H9 (cell line): Measurements from ENCODE around the gene RASGRP3. TPM values are rescaled to one million over a fixed set of nuclear protein-coding genes. Genes with fewer than 3 reads are reported as not detected.

ENCODE experiments used
- DNase-seq: peaks from one replicate; pipeline ENCODE4 v3.0.0-alpha.2; 2017
- H2AFZ ChIP-seq: one replicate; pipeline ENCODE4 v1.6.1; 2013; ENCODE audit warnings: mild to moderate bottlenecking, low read length, control low read depth, moderate library complexity
- H2AK5ac ChIP-seq: 2 replicates; pipeline ENCODE4 v1.6.1; 2013; ENCODE audit warnings: low read length, control low read depth, mixed read lengths; ENCODE audit not compliant: insufficient read length
- H2BK120ac ChIP-seq: one replicate; pipeline ENCODE4 v1.6.1; 2013; ENCODE audit warnings: low read depth, mild to moderate bottlenecking, low read length, control low read depth, inconsistent platforms; ENCODE audit not compliant: poor library complexity, severe bottlenecking
- H2BK12ac ChIP-seq: 2 replicates; pipeline ENCODE4 v1.6.1; 2013; ENCODE audit warnings: low read length, control low read depth, mixed read lengths, low read depth; ENCODE audit not compliant: insufficient read length
- H2BK15ac ChIP-seq: 2 replicates; pipeline ENCODE4 v1.6.1; 2013; ENCODE audit warnings: low read depth, low read length, control low read depth
- H2BK20ac ChIP-seq: one replicate; pipeline ENCODE4 v1.6.1; 2013; ENCODE audit warnings: low read depth, mild to moderate bottlenecking, low read length, control low read depth, inconsistent platforms; ENCODE audit not compliant: poor library complexity, severe bottlenecking
- H2BK5ac ChIP-seq: 2 replicates; pipeline ENCODE4 v1.6.1; 2013; ENCODE audit warnings: low read length, control low read depth, mixed read lengths; ENCODE audit not compliant: insufficient read length
- H3K14ac ChIP-seq: 2 replicates; pipeline ENCODE4 v1.6.1; 2013; ENCODE audit warnings: low read length, control low read depth; ENCODE audit not compliant: insufficient read depth
- H3K18ac ChIP-seq: 2 replicates; pipeline ENCODE4 v1.6.1; 2013; ENCODE audit warnings: low read depth, mild to moderate bottlenecking, mixed read lengths, low read length, control low read depth; ENCODE audit not compliant: insufficient read length
- H3K23ac ChIP-seq: 2 replicates; pipeline ENCODE4 v1.6.1; 2013; ENCODE audit warnings: low read length, control low read depth, mixed read lengths, low read depth; ENCODE audit not compliant: insufficient read length
- H3K23me2 ChIP-seq: 2 replicates; pipeline ENCODE4 v1.6.1; 2013; ENCODE audit warnings: low read depth, mild to moderate bottlenecking, mixed read lengths, low read length, control low read depth; ENCODE audit not compliant: insufficient read length, poor library complexity, severe bottlenecking
- H3K27ac ChIP-seq: 2 replicates; pipeline ENCODE4 v1.5.1; 2013; ENCODE audit warnings: low read length, control low read depth, mixed read lengths, low read depth; ENCODE audit not compliant: insufficient read length
- H3K27me3 ChIP-seq: 2 replicates; pipeline ENCODE4 v1.6.1; 2013; ENCODE audit warnings: low read length, control low read depth, inconsistent platforms; ENCODE audit not compliant: insufficient read depth
- H3K4ac ChIP-seq: 2 replicates; pipeline ENCODE4 v1.6.1; 2013; ENCODE audit warnings: low read depth, mild to moderate bottlenecking, control low read depth, inconsistent platforms, low read length, moderate library complexity
- H3K4me1 ChIP-seq: 2 replicates; pipeline ENCODE4 v1.6.1; 2013; ENCODE audit warnings: low read length, control low read depth, inconsistent platforms; ENCODE audit not compliant: insufficient read depth
- H3K4me2 ChIP-seq: 2 replicates; pipeline ENCODE4 v1.6.1; 2013; ENCODE audit warnings: low read length, control low read depth, mixed read lengths; ENCODE audit not compliant: insufficient read length, insufficient read depth
- H3K56ac ChIP-seq: 2 replicates; pipeline ENCODE4 v1.6.1; 2013; ENCODE audit warnings: low read depth, mild to moderate bottlenecking, mixed read lengths, low read length, control low read depth; ENCODE audit not compliant: insufficient read length
- H3K79me1 ChIP-seq: 2 replicates; pipeline ENCODE4 v1.6.1; 2013; ENCODE audit warnings: low read depth, mild to moderate bottlenecking, moderate library complexity, low read length, control low read depth, inconsistent platforms; ENCODE audit not compliant: insufficient read depth, poor library complexity, severe bottlenecking
- H3K79me2 ChIP-seq: 2 replicates; pipeline ENCODE4 v1.6.1; 2013; ENCODE audit warnings: low read length, control low read depth, inconsistent platforms; ENCODE audit not compliant: insufficient read depth
- H3K9ac ChIP-seq: 2 replicates; pipeline ENCODE4 v1.6.1; 2013; ENCODE audit warnings: low read length, control low read depth, mixed read lengths; ENCODE audit not compliant: insufficient read length; ENCODE audit errors: extremely low read depth
- H3K9me3 ChIP-seq: one replicate; pipeline ENCODE4 v1.6.1; 2013; ENCODE audit warnings: low read depth, low read length, inconsistent platforms; ENCODE audit not compliant: control insufficient read depth
- H3T11ph ChIP-seq: one replicate; pipeline ENCODE4 v1.6.1; 2013; ENCODE audit warnings: mild to moderate bottlenecking, low read length, control low read depth, inconsistent platforms
- H4K20me1 ChIP-seq: one replicate; pipeline ENCODE4 v1.6.1; 2013; ENCODE audit not compliant: control insufficient read depth, insufficient read length, insufficient read depth
- H4K5ac ChIP-seq: 2 replicates; pipeline ENCODE4 v1.6.1; 2013; ENCODE audit warnings: low read depth, mild to moderate bottlenecking, mixed read lengths, low read length, control low read depth; ENCODE audit not compliant: insufficient read length
- H4K8ac ChIP-seq: replicated peaks from 2 replicates; pipeline ENCODE4 v1.6.1; 2013; ENCODE audit warnings: low read length, control low read depth, mixed read lengths, low read depth; ENCODE audit not compliant: insufficient read length
- H4K91ac ChIP-seq: 2 replicates; pipeline ENCODE4 v1.6.1; 2013; ENCODE audit warnings: low read depth, mild to moderate bottlenecking, moderate library complexity, mixed read lengths, low read length, control low read depth; ENCODE audit not compliant: insufficient read length
- H3K27ac Mint-ChIP-seq, 3 experiments: 2 replicates in 2 of 3; 3 replicates in 1 of 3; pipeline ENCODE4 v1.8.0; 2020 to 2021; ENCODE audit warnings: mixed read lengths in 3 of 3, mild to moderate bottlenecking in 1 of 3, moderate library complexity in 1 of 3
- H3K27me3 Mint-ChIP-seq: 2 replicates; pipeline ENCODE4 v1.8.0; 2021; ENCODE audit warnings: low read depth, mild to moderate bottlenecking, moderate library complexity, mixed read lengths
- H3K36me3 Mint-ChIP-seq, 3 experiments: 2 replicates in 2 of 3; 3 replicates in 1 of 3; pipeline ENCODE4 v1.8.0; 2020 to 2021; ENCODE audit warnings: low read depth in 3 of 3, mixed read lengths in 3 of 3; ENCODE audit not compliant: insufficient read depth in 1 of 3
- H3K4me1 Mint-ChIP-seq, 2 experiments: 2 replicates each; pipeline ENCODE4 v1.8.0; 2020; ENCODE audit warnings: mixed read lengths in 2 of 2
- H3K4me3 Mint-ChIP-seq, 2 experiments: 2 replicates in 1 of 2; 3 replicates in 1 of 2; pipeline ENCODE4 v1.8.0; 2020 to 2021; ENCODE audit warnings: mild to moderate bottlenecking in 2 of 2, mixed read lengths in 2 of 2, moderate library complexity in 1 of 2
- H3K9me3 Mint-ChIP-seq, 2 experiments: 2 replicates in 1 of 2; 3 replicates in 1 of 2; pipeline ENCODE4 v1.8.0; 2020; ENCODE audit warnings: mild to moderate bottlenecking in 2 of 2, mixed read lengths in 2 of 2, moderate library complexity in 1 of 2
- WGBS: extraction: QIAGEN DNeasy Blood & Tissue Kit; methylation state at CpG from one replicate; pipeline ENCODE4 v1.1.7; 2013; ENCODE audit warnings: missing lambda C conversion rate, low lambda C conversion rate, mixed read lengths; ENCODE audit not compliant: insufficient read length; ENCODE audit errors: extremely low coverage; 5-methylcytosine and 5-hydroxymethylcytosine counted together
- total RNA-seq: library from RNA; stranded (reverse); gene quantifications from 2 replicates; pipeline ENCODE4 v1.2.1, GENCODE V29; 2021
- TF ChIP-seq, protein P1 (sequence below): fragments of 200-600 bp; sonication (generic); conservative IDR thresholded peaks from 3 replicates; pipeline ENCODE4 v1.8.0; 2021; ENCODE audit warnings: antibody characterized with exemption, mild to moderate bottlenecking

RASGRP3 gene
- total RNA-seq, 1 experiment from 2014 or later: not detected

DNA sequence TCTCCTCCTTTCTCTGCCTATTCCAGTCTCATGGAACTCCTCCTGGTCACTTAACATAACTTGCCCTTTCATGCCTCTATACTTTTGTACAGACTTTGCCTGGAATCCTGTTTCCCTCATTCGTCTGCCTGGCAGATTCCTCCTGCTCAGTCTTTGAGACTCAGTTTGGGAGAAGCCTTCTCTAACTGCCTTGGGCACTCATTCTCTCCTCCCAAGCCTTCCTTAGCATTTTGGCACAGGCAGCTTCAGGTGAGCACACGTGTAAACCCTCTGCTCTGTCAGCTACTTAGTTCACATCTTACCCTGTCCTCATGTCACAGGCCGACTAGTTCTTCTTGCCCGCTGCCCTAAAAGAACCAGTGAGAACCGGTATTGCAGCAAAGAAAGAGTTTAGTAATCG lies 128.6 kb downstream of the RASGRP3 start:
- H3K27me3 Mint-ChIP-seq: no peaks in the 10 kb centered on the region
- H2BK120ac ChIP-seq: no peak overlapping the region

More for the DNA sequence above, 128.6 kb downstream of the RASGRP3 start:
- Histone ChIP-seq H3K79me2 (no peaks in the 10 kb centered on the region; the same call in 1 of the 2 replicates), H3K23me2 (no peaks in the 10 kb centered on the region), H4K5ac (no peak overlapping the region), H4K8ac (no peak overlapping the region), H3K27ac (no peak overlapping the region), H3K14ac (no peak overlapping the region), H4K20me1 (no peaks in the 10 kb centered on the region), H3K79me1 (no peaks in the 10 kb centered on the region), H2AK5ac (no peak overlapping the region), H4K91ac (no peak overlapping the region), H2BK5ac (no peak overlapping the region), H3K18ac (no peak overlapping the region), H3K23ac (no peak overlapping the region), H3K9ac (no peak overlapping the region), H2BK20ac (no peak overlapping the region), H3K4me1 (peaks cover 8% of the 10 kb centered on the region; the same call in 1 of the 2 replicates), H3T11ph (no peak overlapping the region), H3K4me2 (no peak overlapping the region), H2BK15ac (no peak overlapping the region), H2BK12ac (peak overlapping the region; percentile 1), H3K27me3 (no peaks in the 10 kb centered on the region), H3K56ac (no peak overlapping the region), H3K9me3 (peaks cover 8% of the 10 kb centered on the region), H3K4ac (no peak overlapping the region), H2AFZ (no peak overlapping the region)
- TF ChIP-seq, protein P1, sequence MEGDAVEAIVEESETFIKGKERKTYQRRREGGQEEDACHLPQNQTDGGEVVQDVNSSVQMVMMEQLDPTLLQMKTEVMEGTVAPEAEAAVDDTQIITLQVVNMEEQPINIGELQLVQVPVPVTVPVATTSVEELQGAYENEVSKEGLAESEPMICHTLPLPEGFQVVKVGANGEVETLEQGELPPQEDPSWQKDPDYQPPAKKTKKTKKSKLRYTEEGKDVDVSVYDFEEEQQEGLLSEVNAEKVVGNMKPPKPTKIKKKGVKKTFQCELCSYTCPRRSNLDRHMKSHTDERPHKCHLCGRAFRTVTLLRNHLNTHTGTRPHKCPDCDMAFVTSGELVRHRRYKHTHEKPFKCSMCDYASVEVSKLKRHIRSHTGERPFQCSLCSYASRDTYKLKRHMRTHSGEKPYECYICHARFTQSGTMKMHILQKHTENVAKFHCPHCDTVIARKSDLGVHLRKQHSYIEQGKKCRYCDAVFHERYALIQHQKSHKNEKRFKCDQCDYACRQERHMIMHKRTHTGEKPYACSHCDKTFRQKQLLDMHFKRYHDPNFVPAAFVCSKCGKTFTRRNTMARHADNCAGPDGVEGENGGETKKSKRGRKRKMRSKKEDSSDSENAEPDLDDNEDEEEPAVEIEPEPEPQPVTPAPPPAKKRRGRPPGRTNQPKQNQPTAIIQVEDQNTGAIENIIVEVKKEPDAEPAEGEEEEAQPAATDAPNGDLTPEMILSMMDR: no peak
- no CpG with 5 or more reads among the region's 6 CpGs for WGBS
- H3K27ac Mint-ChIP-seq: peak overlapping the region; percentile 85 to 94 (median 92)
- peaks cover 15% of the 10 kb centered on the region in 2 experiments for H3K9me3 Mint-ChIP-seq
- H3K36me3 Mint-ChIP-seq: peaks cover 13 to 31% (median 19%) of the 10 kb centered on the region in 3 experiments
- no peak for DNase-seq
- peak overlapping the region in 1 of 2 experiments; percentile 27; a peak in 1 of 5 replicates for H3K4me3 Mint-ChIP-seq
- peaks cover 63 to 64% of the 10 kb centered on the region in 2 experiments for H3K4me1 Mint-ChIP-seq
